HG03565 (cell line): ENCODE results near the gene DCPS.
"Not testable (repeated sequence)": the region's sequence is repeated elsewhere in the genome, so short reads cannot be mapped to it uniquely, and the experiment has no call there.

ENCODE experiments used
- ATAC-seq: cut with Tn5 transposase; IDR thresholded peaks from one replicate; pipeline ENCODE4 v1.9.1; 2021; ENCODE audit warnings: mild to moderate bottlenecking, moderate library complexity; ENCODE audit not compliant: unreplicated experiment

The DCPS gene, protein sequence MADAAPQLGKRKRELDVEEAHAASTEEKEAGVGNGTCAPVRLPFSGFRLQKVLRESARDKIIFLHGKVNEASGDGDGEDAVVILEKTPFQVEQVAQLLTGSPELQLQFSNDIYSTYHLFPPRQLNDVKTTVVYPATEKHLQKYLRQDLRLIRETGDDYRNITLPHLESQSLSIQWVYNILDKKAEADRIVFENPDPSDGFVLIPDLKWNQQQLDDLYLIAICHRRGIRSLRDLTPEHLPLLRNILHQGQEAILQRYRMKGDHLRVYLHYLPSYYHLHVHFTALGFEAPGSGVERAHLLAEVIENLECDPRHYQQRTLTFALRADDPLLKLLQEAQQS

DNA sequence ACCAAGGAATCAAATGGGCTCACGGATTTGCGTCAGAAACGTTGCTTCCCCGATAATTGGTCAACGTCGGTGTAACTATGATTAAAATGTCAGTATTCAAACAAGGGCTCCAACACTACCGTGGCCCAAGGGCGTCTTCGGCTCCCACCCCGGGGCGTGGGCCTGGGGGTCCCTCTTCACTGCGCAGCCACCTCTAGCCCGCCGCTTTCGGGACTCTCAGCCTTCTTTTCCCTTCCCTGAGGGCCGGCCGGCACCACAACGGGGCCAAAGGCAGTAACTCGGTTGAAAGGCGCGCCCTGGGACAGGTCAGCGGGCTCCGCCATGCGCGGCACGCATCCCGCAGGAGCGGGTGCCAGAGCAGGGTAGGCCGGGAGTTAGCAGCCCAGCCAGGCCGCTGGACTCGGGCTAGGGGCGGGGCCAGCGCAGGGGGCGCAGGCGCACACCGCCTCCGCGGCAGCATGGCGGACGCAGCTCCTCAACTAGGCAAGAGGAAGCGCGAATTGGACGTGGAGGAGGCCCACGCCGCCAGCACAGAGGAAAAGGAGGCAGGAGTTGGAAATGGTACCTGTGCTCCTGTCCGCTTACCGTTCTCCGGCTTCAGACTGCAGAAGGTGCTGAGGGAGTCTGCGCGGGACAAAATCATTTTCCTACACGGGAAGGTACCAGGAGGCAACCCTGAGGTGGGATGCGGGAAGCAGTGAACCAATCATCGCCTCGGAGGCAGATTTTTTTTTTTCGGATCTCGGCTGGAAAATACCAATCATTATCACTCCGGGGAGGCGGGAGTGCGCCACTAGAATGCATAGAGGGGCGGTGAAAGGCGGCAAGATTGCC is at the start of gene DCPS:
Gene DCPS, plus strand, starts transcription at position 438 of the 834 bp plus-strand sequence. Its CDS starts 21 bp downstream, at position 459.
- peak; percentile 80 for ATAC-seq

DNA sequence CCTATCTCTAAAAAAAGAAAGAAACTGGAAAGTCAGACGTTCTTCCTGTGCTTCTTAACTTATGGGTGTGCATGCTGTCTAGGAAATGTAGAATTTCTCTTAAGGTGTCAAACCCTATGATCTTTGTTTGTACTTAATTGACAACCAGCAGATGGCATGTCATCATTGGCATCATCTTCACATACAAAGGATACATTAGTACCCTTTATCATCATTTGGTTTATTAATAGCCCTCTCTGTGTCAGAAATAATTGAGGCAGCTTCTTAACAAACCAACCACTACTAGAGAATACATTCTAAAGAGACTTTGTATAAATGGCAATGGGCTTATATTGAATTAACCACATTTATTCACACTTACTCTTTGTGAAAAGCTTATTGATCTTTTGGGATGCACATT is 49.0 kb upstream of the DCPS start:
- ATAC-seq: no peak

DNA sequence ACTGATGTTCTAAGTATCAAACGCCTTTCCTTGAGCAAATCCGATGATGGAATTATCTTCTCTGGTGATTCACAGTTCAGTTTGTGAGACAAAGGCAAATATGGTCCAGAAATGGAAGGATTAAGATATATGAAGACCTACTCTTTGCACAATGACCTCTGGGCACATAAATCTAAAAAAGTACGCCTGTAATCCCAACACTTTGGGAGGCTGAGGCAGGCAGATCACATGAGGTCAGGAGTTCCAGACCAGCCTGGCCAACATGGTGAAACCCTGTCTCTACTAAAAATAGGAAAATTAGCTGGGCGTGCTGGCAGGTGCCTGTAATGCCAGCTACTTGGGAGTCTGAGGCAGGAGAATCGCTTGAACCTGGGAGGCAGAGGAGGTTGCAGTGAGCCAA is 48.4 kb upstream of the DCPS start:
- not testable (repeated sequence) for ATAC-seq

DNA sequence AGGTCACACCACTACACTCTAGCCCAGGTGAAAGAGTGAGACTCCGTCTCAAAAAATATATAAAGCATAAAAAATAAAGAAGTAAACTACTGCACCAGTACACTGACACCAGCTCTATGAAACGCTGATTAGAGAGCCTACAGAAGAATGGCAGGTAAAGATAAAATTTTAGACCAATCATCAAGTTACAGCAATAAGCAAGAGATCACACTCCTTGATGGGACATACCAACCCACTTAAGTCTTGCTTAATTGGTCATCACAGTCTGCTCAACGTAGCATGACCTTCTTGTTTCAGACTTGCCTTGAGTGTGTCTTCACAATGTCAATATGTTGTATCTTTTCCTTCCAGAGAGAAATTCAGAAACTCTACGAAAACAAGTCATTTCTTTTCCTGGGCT is 47.6 kb upstream of the DCPS start:
- no peak for ATAC-seq

DNA sequence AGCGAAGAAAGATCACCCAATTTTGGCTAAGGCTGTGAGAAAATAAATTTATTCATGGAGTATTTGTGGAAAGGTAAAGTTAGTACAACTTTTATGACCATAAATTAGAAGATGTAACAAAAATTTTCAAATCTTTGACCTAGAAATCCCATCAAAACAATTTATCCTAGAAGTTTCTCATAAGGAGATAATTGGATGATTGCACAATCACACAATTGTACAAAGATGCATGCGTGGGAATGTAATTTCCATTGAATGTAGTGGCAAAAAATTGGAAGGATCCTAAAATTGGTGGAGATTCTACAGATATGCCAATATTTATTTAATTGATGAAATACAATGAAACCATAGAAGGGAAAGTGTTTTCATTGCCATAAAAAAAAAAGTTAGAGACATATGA is 46.7 kb upstream of the DCPS start:
- ATAC-seq: no peak

DNA sequence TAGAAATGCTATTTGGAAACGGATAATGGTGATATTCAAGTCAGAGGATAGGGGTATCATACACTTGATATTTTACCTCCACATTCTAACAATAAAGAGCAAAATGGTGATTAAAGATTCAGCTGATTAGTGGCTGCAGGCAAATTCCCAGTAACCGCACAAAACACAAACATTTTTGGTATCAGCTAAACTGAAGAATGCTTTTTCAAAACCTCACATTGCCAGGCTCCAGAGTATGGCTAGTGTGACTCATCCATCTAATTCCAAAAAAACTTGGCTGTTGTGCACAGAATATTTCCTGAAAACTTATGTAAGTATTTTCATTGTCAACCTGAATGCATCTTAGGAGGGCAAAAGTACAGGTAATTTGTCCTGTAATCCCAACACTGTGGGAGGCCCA is 46.1 kb upstream of the DCPS start:
- no peak for ATAC-seq

DNA sequence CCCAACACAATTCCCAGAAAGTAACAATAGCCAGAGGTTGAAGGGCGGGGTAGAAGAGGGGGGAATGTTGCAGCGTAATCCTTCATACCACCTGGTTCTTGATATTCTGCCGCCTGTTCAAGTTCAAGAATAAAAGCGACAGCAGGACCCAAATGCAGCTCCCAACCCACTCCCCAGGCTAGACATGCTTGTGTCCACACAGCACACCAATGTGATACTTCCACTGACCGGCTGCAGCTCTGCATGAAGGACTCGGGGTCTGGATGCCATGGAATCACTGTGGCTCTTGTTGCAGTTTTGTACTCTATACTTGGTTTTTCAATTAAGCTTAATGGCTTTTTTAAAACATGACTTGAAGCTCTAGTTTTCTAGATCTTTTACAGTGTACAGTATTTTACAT is 41.6 kb upstream of the DCPS start:
- ATAC-seq: no peak

DNA sequence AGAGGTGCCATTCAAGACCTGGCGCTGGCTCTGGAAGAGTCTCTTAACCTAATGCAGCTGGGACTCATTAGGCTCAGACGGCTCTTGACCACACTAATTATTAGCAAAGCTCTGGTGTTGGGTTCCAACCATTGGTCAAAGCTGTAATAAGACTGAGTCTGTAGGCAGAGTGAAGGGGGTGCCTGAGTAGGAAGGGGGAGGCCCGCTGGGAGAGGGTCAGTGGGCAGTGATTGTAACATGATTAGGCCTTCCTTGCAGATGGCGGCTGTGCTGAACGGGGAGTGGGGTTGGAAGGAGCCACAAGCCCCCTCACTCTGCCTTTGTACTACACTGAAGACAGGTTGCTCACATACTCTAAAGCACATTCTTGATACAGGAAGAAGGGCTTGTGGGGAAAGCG is 40.4 kb upstream of the DCPS start:
- no peak for ATAC-seq

DNA sequence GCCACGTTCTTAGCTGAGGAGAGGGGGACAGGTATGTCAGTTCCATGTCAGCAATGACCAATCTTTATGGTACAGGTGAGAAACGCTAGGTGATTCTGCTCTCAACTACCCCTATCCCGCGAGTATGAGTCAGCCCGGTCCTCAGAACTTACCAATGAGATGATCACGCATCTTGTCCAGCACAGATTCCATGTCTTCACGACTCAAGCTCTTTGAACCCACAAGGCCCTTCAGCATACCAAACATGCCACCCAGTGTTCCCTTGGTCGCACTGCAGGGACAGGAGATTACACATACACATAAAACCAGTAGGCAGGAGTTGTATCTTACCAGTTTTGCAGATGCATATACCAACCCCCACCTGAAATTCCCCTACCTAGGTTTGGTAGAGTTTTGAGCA is 38.0 kb upstream of the DCPS start:
- ATAC-seq: no peak

DNA sequence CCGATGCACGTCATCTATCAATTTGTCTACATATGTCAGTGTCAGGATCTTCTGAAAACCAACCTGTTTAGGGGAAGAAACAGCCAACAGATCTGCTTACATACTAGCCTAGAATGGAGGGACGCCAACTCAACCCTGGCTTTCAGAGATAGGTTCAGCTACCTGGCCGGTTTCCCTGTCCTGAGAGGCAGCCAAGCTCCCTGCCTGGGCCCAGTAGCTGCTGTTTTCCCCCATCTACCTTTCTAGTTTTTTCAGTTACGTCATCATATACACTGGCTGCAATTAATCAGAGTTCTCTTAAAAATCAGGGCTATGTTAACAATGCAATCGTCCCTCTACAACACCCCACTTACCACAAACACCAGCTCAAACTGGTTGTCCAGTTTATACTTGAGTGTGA is 36.2 kb upstream of the DCPS start:
- no peak for ATAC-seq

DNA sequence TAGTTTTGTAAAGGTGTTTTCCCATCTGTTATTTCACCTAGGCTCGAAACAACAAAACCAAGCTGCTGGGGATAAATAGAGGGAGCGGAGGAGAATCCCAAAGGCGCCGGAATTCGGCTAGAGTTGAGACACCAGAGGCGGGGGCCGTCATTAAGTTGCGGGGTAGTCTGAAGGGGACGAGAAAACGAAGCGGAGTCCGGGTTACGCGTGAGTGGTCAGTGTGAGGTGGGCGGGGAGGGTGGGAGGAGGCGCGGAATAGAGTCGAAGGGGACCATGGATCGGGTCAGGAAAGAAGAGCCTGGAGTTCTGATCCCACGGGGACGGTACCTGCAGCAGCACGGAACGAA is 35.5 kb upstream of the DCPS start:
- no peak for ATAC-seq

DNA sequence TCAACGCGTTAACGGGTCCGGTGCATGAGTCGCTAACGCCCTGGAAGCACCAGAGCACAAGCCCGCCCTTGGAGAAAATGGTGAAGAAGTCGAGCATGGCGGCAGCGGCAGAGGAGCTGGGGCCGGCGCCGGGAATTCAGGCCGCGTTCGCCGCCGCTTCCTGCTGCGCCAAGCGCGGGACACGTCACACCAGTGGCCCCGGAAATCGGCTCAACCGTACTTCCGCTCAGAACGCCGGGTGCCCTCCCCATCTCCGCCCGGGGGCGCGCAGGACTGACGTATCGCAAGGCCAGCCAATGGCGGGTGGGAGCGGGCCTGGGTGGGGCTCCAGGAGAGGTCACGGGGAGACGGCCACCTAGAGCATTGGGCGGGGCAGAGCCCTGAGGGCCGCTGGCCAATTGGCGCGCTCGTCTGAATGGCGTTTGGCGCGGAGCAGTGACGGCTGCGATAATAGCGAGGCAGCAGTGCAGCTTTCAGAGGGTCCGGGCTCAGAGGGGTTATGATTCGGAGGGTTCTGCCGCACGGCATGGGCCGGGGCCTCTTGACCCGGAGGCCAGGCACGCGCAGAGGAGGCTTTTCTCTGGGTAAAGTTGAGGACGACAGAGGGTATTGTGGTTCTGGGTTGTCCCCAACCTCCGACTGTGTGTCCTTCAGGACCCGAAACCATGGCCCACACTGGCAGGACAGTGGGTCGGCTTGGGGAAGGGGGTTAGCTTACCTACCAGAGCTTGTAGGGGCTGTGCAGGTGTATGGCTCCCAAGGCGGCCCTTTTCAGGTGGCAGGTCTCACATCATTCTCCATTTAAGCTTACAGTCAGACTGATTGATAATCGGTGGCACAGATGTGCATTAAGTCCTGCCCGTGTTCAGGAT is 34.9 kb upstream of the DCPS start, which contains the start of the genes FOXRED1 and SRPRA:
Gene FOXRED1, plus strand, starts transcription at position 447 of the 872 bp plus-strand sequence. Its CDS starts 53 bp downstream, at position 500.
Gene SRPRA, minus strand, starts transcription at position 188 of the 872 bp plus-strand sequence. Its CDS starts 91 bp downstream, at position 97.
- ATAC-seq: peak; percentile 94

DNA sequence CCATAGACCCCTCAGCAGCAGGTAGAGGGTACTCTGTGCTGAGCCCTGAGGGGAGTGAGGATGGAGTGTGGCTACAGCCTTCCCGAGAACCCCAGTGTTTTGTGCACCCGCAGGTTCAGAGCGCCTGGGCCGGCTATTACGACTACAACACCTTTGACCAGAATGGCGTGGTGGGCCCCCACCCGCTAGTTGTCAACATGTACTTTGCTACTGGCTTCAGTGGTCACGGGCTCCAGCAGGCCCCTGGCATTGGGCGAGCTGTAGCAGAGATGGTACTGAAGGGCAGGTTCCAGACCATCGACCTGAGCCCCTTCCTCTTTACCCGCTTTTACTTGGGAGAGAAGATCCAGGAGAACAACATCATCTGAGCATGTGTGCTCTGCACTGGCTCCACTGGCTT is 26.5 kb upstream of the DCPS start:
- ATAC-seq: no peak

DNA sequence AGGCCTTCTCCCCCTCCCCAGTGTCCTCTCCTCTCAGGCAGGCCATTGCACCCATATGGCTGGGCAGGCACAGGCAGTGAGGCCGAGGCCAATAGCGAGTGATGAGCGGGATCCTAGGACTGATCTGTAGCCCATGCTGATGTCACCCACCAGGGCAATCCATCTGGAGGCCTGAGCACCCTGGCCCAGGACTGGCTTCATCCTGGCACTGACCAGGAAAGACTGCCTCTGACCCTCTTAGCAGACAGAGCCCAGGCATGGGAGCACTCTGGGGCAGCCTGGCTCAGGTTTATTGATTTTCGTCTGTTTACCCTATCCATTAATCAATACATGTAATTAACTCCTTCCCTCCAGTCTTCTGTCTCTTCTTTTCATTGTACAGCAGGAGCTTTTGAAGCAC is 26.1 kb upstream of the DCPS start:
- no peak for ATAC-seq

DNA sequence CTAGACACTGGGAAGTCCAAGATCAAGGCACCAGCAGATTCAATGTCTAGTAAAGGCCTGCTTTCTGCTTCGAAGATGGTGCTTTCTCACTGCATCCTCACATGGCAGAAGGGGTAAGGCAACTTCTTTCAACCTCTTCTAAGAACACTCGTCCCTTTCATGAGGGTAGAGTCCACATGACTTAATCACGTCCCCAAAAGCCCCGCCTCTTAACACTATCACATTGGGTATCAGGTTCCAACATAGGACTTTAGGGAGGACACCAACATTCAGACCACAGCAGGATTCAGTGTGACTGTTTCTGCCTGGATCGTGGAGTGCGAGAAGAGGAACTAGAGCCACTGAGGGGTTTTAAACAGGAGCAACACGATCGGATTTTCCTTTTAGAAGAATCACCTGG is 24.7 kb upstream of the DCPS start:
- ATAC-seq: no peak

DNA sequence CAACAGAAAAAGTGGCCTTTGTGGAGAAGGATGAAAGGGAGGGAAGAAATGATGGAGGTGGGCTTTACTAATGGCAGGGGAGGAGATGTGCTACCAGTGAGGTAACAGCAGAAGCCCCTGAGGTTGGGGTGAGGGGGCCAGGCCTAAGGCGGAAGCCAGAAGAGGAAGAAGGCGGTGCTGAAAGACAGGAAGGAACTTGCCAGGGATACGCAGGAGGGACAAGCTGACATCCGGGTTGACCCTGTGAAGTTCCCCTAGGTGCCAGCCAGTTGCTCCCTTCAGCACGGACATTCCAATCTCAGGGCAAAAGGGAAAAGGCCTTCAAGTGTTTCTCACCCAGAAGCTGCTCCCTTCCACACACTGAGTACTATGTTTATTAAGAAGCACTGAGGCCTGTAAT is 23.3 kb upstream of the DCPS start:
- no peak for ATAC-seq

DNA sequence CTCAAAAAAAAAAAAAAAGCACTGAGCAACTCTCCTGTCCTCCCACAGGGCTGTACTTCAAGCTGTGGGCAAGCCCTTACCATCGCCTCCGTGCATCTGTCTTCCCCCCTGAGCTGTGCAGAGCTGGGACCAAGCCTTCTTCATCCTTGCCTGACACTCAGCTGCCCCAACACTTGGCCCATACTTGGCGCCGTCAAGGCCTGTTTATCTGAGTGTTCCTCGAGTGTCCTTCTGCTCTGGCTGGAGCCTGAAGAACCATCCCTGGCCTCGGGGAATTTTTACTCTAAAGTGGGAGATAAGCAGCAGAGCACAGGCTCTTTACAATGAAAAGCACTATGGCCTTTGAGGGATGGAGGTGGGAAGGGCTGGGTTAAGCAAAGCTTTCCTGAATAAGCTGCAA is 22.6 kb upstream of the DCPS start:
- ATAC-seq: no peak

DNA sequence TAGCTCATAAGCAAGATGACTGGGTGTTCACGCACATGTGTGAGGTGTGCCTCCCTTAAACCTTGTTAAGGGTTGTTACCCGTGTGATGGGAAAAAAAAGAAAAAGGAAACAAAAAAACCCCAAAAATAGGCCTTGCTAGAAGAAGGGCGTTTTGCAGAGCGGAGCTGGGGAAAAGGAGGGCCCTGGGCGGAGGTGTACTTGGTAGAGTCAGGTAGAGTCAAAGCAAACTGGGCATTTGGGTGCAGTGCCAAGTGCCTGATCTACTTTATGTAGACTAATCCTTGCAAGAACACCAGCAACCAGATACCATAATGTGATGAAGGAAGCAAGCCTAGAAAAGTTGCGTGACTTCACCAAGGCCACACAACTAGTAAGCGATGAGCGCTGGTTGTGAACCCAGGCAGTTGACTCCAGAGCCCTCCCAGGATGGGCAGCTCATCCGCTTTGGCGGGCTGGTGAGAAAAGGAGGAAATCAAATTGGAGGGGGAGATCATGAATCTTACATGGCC is 22.1 kb upstream of the DCPS start:
- no peak for ATAC-seq

DNA sequence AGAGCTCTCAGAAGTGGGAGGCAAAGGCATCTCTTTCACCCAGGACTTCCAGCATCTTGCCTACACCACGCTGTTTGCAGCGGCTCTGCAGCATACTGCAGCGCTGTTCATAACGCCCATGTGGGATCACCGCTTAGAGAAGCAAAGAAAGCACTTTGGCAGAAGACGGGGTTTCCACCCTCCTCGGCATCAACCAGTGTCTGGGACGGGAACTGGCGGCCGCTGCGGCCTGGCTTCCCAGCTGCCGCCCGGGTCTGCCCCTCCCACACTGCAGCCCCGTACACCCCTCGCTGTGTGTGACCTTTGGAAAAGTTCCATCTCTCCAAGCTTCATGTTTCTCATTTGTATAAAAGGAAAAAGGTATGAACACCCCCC is 21.5 kb upstream of the DCPS start:
- no peak for ATAC-seq

DNA sequence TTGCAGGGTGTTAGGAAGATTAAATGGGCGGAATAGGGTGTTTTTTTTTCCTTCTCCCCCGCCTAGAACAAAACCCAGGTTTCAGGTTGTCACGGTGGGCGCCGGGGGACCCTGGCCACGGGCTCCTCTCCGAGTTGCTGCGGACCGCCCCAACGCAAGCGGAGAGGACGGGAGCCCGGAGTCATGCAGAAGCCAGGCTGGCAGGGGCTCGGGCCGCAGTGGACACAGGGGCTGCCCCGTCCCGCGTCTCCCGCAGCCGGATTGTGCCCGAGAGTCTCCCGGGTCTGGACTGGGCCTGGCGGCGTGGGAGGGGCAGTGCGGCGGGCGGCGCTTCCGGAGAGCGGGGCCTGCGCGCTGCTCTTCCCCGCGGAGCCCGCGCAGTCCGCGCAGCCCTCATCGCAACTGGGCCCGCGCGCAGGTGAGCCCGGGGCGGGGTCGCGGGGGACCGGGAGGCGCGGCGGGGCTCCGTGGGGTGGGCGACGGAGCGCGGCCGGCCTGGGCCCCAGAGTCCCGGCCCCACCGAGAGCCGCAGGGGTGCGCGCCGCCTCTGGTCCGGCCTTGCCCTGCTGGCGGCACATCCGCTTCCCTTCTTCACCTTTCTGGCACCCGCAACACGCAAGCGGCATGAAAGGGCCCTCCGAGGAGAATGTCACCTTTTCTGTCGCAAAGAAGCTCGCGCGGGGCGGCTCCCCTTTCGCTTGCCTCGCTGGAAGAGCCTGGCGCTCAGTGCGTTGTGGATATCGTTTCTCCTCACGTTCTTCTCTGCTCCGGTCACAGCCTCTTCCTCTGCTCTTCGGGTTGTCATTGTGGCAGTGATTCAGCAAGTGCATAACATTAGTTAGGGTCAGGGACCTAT is 20.9 kb upstream of the DCPS start, which contains the start of gene TIRAP:
Gene TIRAP, plus strand, starts transcription at position 358 of the 856 bp plus-strand sequence. CDS start 7,802 bp downstream, outside the sequence.
- ATAC-seq: peak; percentile 45
